IMR-90 (cell line): ENCODE data around the gene C19orf73. TPM values are rescaled to one million over a fixed set of nuclear protein-coding genes. Genes with fewer than 3 reads are reported as not detected.

Source experiments
- ATAC-seq: fragments of 200-7000 bp; cut with Tn5 transposase; 2 replicates; pipeline ENCODE4 v1.9.1; 2020; ENCODE audit warnings: low read depth, mild to moderate bottlenecking, moderate library complexity
- BruUV-seq: library from RNA; stranded (reverse); fragments of 400-500 nt; replicated peaks from 2 replicates; lab custom pipeline; 2021; lab: Mats Ljungman, UMichigan
- CTCF ChIA-PET: fragments of 300-600 bp; formaldehyde crosslinking; extraction: SDS; loops from one replicate; lab custom pipeline; 2021; ENCODE audit warnings: antibody characterized with exemption; lab: Yijun Ruan, JAX
- POLR2A ChIA-PET: fragments of 300-600 bp; sonication (Branson Sonifier 250); formaldehyde crosslinking; loops from one replicate; lab custom pipeline; 2022; ENCODE audit warnings: antibody characterized with exemption; ENCODE audit not compliant: unreplicated experiment; lab: Charles Lee
- DNase-seq: peaks from one replicate; pipeline ENCODE4 v3.0.0; 2013
- H2AFZ ChIP-seq: replicated peaks from 2 replicates; pipeline ENCODE3; 2013; ENCODE audit warnings: low read length, mild to moderate bottlenecking; ENCODE audit not compliant: poor library complexity
- H2AK5ac ChIP-seq: 2 replicates; pipeline ENCODE4 v1.6.1; 2013; ENCODE audit warnings: low read depth, low read length, inconsistent platforms
- H2AK9ac ChIP-seq: replicated peaks from 2 replicates; pipeline ENCODE3; 2013; ENCODE audit warnings: mild to moderate bottlenecking, low read depth, low read length, moderate library complexity; ENCODE audit not compliant: poor library complexity
- H2BK120ac ChIP-seq: 2 replicates; pipeline ENCODE4 v1.6.1; 2013; ENCODE audit warnings: low read depth, low read length, inconsistent platforms
- H2BK15ac ChIP-seq: 3 replicates; pipeline ENCODE4 v1.6.1; 2013; ENCODE audit warnings: low read depth, low read length, inconsistent platforms
- H2BK20ac ChIP-seq: 2 replicates; pipeline ENCODE4 v1.6.1; 2013; ENCODE audit warnings: low read depth, mild to moderate bottlenecking, inconsistent platforms, low read length, moderate library complexity
- H2BK5ac ChIP-seq: 2 replicates; pipeline ENCODE4 v1.6.1; 2013; ENCODE audit warnings: mild to moderate bottlenecking, low read depth, low read length, inconsistent platforms; ENCODE audit not compliant: poor library complexity, severe bottlenecking
- H3K14ac ChIP-seq: replicated peaks from 2 replicates; pipeline ENCODE4 v1.6.1; 2013; ENCODE audit warnings: low read depth, low read length, inconsistent platforms
- H3K18ac ChIP-seq: 2 replicates; pipeline ENCODE4 v1.6.1; 2013; ENCODE audit warnings: low read depth, low read length, control low read depth
- H3K23ac ChIP-seq: 2 replicates; pipeline ENCODE4 v1.6.1; 2013; ENCODE audit warnings: low read depth, low read length, inconsistent platforms
- H3K27ac ChIP-seq: 2 replicates; pipeline ENCODE4 v1.5.1; 2013; ENCODE audit warnings: mild to moderate bottlenecking, control low read depth, low read length; ENCODE audit not compliant: insufficient read depth
- H3K27me3 ChIP-seq: 2 replicates; pipeline ENCODE4 v1.6.1; 2013; ENCODE audit warnings: low read length; ENCODE audit not compliant: control insufficient read depth, insufficient read depth
- H3K36me3 ChIP-seq: 2 replicates; pipeline ENCODE4 v1.6.1; 2013; ENCODE audit warnings: low read length, mixed read lengths; ENCODE audit not compliant: control insufficient read depth, insufficient read depth
- H3K4ac ChIP-seq: 2 replicates; pipeline ENCODE4 v1.6.1; 2013; ENCODE audit warnings: low read depth, low read length, inconsistent platforms
- H3K4me1 ChIP-seq: 2 replicates; pipeline ENCODE4 v1.6.1; 2013; ENCODE audit warnings: low read length, mixed read lengths; ENCODE audit not compliant: control insufficient read depth, insufficient read depth
- H3K4me2 ChIP-seq: 2 replicates; pipeline ENCODE4 v1.6.1; 2013; ENCODE audit warnings: low read depth, mild to moderate bottlenecking, control low read depth, low read length, moderate library complexity
- H3K4me3 ChIP-seq: 2 replicates; pipeline ENCODE4 v1.5.1; 2013; ENCODE audit warnings: low read depth, mild to moderate bottlenecking, control low read depth, low read length, moderate library complexity; ENCODE audit not compliant: insufficient read depth
- H3K56ac ChIP-seq: 2 replicates; pipeline ENCODE4 v1.6.1; 2013; ENCODE audit warnings: low read length, inconsistent platforms; ENCODE audit not compliant: insufficient read depth; ENCODE audit errors: extremely low read depth
- H3K79me1 ChIP-seq, 2 experiments: 2 replicates each; pipeline ENCODE4 v1.6.1; 2013; ENCODE audit warnings: low read length in 2 of 2, inconsistent platforms in 1 of 2, low read depth in 1 of 2
- H3K9ac ChIP-seq: 2 replicates; pipeline ENCODE4 v1.6.1; 2013; ENCODE audit warnings: low read depth, low read length, control low read depth
- H3K9me1 ChIP-seq: 2 replicates; pipeline ENCODE4 v1.6.1; 2013; ENCODE audit warnings: low read length, inconsistent platforms; ENCODE audit not compliant: insufficient read depth
- H3K9me3 ChIP-seq: 2 replicates; pipeline ENCODE4 v1.6.1; 2013; ENCODE audit warnings: low read length; ENCODE audit not compliant: control insufficient read depth, insufficient read depth
- H4K20me1 ChIP-seq: 2 replicates; pipeline ENCODE4 v1.6.1; 2013; ENCODE audit warnings: low read length, inconsistent platforms; ENCODE audit not compliant: insufficient read depth
- H4K5ac ChIP-seq: 2 replicates; pipeline ENCODE4 v1.6.1; 2013; ENCODE audit warnings: mild to moderate bottlenecking, low read depth, low read length, control low read depth
- H4K8ac ChIP-seq, 2 experiments: 2 replicates each; pipeline ENCODE4 v1.6.1; 2013; ENCODE audit warnings: low read depth in 2 of 2, low read length in 2 of 2, control low read depth in 1 of 2, inconsistent platforms in 1 of 2
- H4K91ac ChIP-seq: 2 replicates; pipeline ENCODE4 v1.6.1; 2013; ENCODE audit warnings: low read depth, low read length, inconsistent platforms; ENCODE audit not compliant: insufficient read depth
- BHLHE40 ChIP-seq: fragments of 150-350 bp; IDR thresholded peaks from 2 replicates; pipeline ENCODE4 v1.6.1; 2016; ENCODE audit warnings: mild to moderate bottlenecking, low read depth, low read length
- CEBPB ChIP-seq: IDR thresholded peaks from 2 replicates; pipeline ENCODE4 v1.6.1; 2012; ENCODE audit warnings: low read depth, low read length, improper control_type of control experiment
- CHD1 ChIP-seq: IDR thresholded peaks from 2 replicates; pipeline ENCODE4 v1.6.1; 2012; ENCODE audit warnings: low read depth, low read length, improper control_type of control experiment
- FOS ChIP-seq: fragments of 150-350 bp; IDR thresholded peaks from 2 replicates; pipeline ENCODE4 v1.6.1; 2016; ENCODE audit warnings: low read depth, low read length
- MXI1 ChIP-seq: IDR thresholded peaks from 2 replicates; pipeline ENCODE4 v1.6.1; 2012; ENCODE audit warnings: low read depth, mild to moderate bottlenecking, low read length, moderate library complexity, borderline replicate concordance
- RFX5 ChIP-seq: IDR thresholded peaks from 2 replicates; pipeline ENCODE4 v1.8.0; 2012; ENCODE audit warnings: low read depth, mild to moderate bottlenecking, low read length, moderate library complexity
- SMC3 ChIP-seq: fragments of 150-350 bp; IDR thresholded peaks from 2 replicates; pipeline ENCODE4 v1.6.1; 2016; ENCODE audit warnings: low read depth, mild to moderate bottlenecking, antibody characterized with exemption, low read length, moderate library complexity
- WGBS, 2 experiments: methylation state at CpG; one replicate each; pipeline versions ENCODE4 v1.1.5 to v1.1.7; 2013; ENCODE audit warnings: missing lambda C conversion rate in 2 of 2; ENCODE audit not compliant: insufficient read length in 1 of 2; ENCODE audit errors: extremely low coverage in 2 of 2; 5-methylcytosine and 5-hydroxymethylcytosine counted together
- dilution Hi-C: fragments of 300-500 bp; cut with HindIII; formaldehyde crosslinking; loops from one replicate; pipeline ENCODE4 v1.14.3; 2018; ENCODE audit warnings: low sequenced_read_pairs; ENCODE audit not compliant: unreplicated experiment
- in situ Hi-C: fragments of 300-500 bp; cut with MboI; formaldehyde crosslinking; loops from 3 replicates; pipeline ENCODE4 v1.14.3; 2019; ENCODE audit warnings: low sequenced_read_pairs, inconsistent platforms, mixed read lengths
- intact Hi-C: fragments of 100-400 bp; cut with micrococcal nuclease; formaldehyde crosslinking; loops from 2 replicates; pipeline ENCODE4 v1.10.0; 2022
- polyA plus RNA-seq, 3 experiments: library from polyadenylated mRNA; depleted of rRNA; stranded (reverse); fragments of >200 nt; gene quantifications; 2 replicates each; pipeline ENCODE4 v1.2.3, GENCODE V29; 2012; ENCODE audit warnings: low replicate concordance in 1 of 3
- total RNA-seq: library from RNA; depleted of rRNA; stranded (reverse); fragments of >200 nt; gene quantifications from 2 replicates; pipeline ENCODE4 v1.2.3, GENCODE V29; 2012
- TF ChIP-seq, protein P1 (sequence below): conservative IDR thresholded peaks from 2 replicates; pipeline ENCODE4 v1.5.1; 2012; ENCODE audit warnings: mild to moderate bottlenecking, low read depth, low read length, improper control_type of control experiment

The C19orf73 gene
- total and polyA plus RNA-seq, 2 of the 4 experiments (the other 2 are of a cell fraction), result 1.2 TPM; not detected in 1

DNA sequence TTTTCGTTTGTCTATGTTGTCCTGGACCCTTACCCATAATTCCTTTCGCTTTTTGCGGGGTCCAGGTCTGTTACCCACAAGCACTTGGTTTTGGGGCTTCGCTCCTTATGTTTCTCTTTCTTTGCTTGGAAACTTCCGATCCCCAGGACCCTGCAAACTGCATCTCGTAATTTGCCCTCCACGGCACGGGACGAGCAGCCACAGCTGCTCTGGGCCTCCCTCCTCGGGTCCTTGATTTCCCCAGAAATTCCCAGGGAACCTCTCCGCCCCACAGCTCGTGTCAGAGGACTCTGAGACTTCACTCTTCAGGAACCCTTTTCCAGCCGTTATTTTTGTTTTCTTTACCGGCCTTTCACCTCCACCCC, 33.1 kb downstream of the C19orf73 start:
- 0 out of 2 replicates have a peak, but pooled peaks cover 2% of the 10 kb centered on the region for H3K9me1 ChIP-seq
- intact Hi-C loops (no loop called here), in situ Hi-C loops (no loop called here), dilution Hi-C loops (no loop called here)
- peak overlapping the region; percentile 74 for H3K23ac ChIP-seq
- peak overlapping the region; percentile 69 for H3K4me3 ChIP-seq
- no peak for TF ChIP-seq RFX5
- TF ChIP-seq MXI1, result no peak
- no peak for TF ChIP-seq FOS
- no peak for TF ChIP-seq SMC3
- TF ChIP-seq CEBPB, result no peak
- no peak for TF ChIP-seq CHD1
- TF ChIP-seq BHLHE40, result no peak
- TF ChIP-seq, protein P1, sequence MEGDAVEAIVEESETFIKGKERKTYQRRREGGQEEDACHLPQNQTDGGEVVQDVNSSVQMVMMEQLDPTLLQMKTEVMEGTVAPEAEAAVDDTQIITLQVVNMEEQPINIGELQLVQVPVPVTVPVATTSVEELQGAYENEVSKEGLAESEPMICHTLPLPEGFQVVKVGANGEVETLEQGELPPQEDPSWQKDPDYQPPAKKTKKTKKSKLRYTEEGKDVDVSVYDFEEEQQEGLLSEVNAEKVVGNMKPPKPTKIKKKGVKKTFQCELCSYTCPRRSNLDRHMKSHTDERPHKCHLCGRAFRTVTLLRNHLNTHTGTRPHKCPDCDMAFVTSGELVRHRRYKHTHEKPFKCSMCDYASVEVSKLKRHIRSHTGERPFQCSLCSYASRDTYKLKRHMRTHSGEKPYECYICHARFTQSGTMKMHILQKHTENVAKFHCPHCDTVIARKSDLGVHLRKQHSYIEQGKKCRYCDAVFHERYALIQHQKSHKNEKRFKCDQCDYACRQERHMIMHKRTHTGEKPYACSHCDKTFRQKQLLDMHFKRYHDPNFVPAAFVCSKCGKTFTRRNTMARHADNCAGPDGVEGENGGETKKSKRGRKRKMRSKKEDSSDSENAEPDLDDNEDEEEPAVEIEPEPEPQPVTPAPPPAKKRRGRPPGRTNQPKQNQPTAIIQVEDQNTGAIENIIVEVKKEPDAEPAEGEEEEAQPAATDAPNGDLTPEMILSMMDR, result no peak
- no peak overlapping the region for H2BK120ac ChIP-seq
- H3K18ac ChIP-seq, result 0 out of 2 replicates have a peak overlapping the region, but pooled peaks have one; percentile 10
- H3K79me1 ChIP-seq, result peaks cover 11 to 37% of the 10 kb centered on the region in 2 experiments
- H2AFZ ChIP-seq, result peak overlapping the region; percentile 88
- peaks cover 50% of the 10 kb centered on the region for H4K20me1 ChIP-seq
- CTCF ChIA-PET, result no interaction called here
- H3K4me1 ChIP-seq, result peaks cover 6% of the 10 kb centered on the region
- WGBS, 2 experiments, result 1% methylated on average over 14 of the region's 14 CpGs; no CpG with 5 or more reads in 1 of the 2 experiments
- peak overlapping the region; percentile 86 for H3K4me2 ChIP-seq
- peak overlapping the region; percentile 72 for H3K56ac ChIP-seq
- peak overlapping the region; percentile 86 for H3K9ac ChIP-seq
- H3K4ac ChIP-seq, result peak overlapping the region; percentile 91
- POLR2A ChIA-PET, result no interaction called here
- peak overlapping the region; percentile 89 for H3K27ac ChIP-seq
- H2BK20ac ChIP-seq, result no peak overlapping the region
- no peaks in the 10 kb centered on the region for H3K9me3 ChIP-seq
- H4K91ac ChIP-seq, result peak overlapping the region; percentile 84; the same call in 1 of the 2 replicates
- ATAC-seq, result no peak
- peak overlapping the region; percentile 57 for H2AK5ac ChIP-seq
- H3K14ac ChIP-seq, result peak overlapping the region; percentile 89
- DNase-seq, result no peak
- H3K27me3 ChIP-seq, result no peaks in the 10 kb centered on the region
- peak overlapping the region; percentile 19; the same call in 1 of the 2 replicates for H4K5ac ChIP-seq
- TSS peak; percentile 41 for BruUV-seq
- peak overlapping the region; percentile 42 for H2BK5ac ChIP-seq
- peaks cover 26% of the 10 kb centered on the region for H3K36me3 ChIP-seq
- no peak overlapping the region for H2BK15ac ChIP-seq
- peak overlapping the region; percentile 71 to 95; a peak in 3 of 4 replicates for H4K8ac ChIP-seq
- peak overlapping the region; percentile 84 for H2AK9ac ChIP-seq
